RCC 7860 (cell line): ENCODE data around the gene GPER1.
"Not testable (repeated sequence)": the region's sequence is repeated elsewhere in the genome, so short reads cannot be mapped to it uniquely, and the experiment has no call there.

Experiments
- DNase-seq: peaks from one replicate; pipeline ENCODE4 v3.0.0-alpha.2; 2015; ENCODE audit warnings: low spot score
- FAIRE-seq: peaks from 2 replicates; lab custom pipeline; 2012; peaks lifted over from hg19 to GRCh38; lab: Jason Lieb, UNC

Gene GPER1

DNA sequence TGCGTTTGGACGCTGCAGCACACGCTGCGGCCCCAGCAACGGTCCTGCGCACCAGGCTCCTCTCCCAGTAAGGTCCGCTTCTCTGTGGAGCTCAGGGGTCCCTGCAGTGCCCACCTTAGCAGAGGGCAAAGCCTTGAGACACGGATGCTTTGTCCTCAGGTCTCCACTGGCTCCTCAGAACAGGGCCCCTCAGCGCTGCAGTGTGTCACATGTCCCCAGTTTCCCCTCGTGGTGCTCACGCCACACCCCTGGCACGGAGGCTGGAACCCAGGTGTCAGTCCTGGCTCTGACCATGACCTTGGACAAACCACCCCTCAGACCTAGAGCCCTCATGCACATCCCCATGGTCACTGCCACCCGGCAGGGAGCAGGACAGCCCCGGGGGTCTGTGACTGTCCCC is 19.9 kb upstream of the GPER1 start:
- FAIRE-seq (no peak), DNase-seq (no peak)

- FAIRE-seq (no peak), DNase-seq (no peak)
Measured at GRCh38 chr7:1068619-1069018, 19.3 kb upstream of the GPER1 start.

- DNase-seq (no peak), FAIRE-seq (no peak)
Measured at GRCh38 chr7:1070544-1071011, 17.3 kb upstream of the GPER1 start.

GRCh38 chr7:1071731-1072254 is 16.1 kb upstream of the GPER1 start:
- DNase-seq (no peak), FAIRE-seq (no peak)

DNA sequence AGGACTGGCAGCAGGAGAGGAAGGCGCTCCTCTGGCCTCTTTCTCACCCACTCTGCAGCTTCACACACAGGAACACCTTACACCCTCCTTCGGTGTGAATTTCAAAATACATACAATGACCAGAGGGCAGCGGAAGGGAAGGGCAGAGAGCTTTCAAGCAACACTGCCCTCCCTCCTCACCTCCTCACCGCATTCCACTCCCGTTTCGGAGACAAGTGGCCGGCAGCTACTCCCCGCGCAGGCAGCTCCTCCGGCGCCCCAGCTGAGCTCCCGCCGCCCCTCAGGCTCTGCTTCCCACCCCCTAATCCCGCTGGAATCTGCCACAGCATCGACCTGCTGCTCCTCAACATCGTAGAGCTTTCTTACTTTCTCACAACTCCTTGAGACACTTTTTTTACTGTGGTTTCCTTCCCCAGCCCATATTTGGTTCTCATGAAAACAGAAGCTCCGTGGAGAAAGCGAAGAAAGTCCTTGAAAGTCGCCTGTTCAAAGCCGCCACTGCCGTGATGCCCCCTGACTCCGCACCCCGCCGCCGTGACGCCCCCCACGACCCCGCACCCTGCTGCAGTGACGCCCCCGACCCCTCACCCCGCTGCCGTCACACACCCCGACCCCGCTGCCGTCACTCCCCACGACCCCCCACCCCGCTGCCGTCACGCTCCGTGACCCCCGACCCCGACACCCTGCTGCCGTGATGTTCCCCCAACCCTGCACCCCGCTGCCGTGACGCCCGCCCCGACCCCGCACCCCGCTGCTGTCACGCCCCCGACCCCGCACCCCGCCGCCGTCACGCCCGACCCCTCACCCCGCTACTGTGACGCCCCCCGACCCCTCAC is 14.6 kb upstream of the GPER1 start:
- DNase-seq (no peak), FAIRE-seq (no peak)

DNA sequence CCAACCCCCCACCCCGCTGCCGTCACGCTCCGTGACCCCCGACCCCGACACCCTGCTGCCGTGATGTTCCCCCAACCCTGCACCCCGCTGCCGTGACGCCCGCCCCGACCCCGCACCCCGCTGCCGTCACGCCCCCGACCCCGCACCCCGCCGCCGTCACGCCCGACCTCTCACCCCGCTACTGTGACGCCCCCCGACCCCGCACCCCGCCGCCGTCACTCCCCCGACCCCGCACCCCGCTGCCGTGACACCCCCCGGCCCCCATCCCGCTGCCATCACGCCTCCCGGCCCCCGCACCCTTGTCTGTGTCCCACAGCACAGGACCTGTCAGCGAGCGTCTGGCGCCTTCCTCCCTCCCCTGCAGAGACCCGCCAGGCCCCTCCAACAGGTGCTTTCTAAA is 13.9 kb upstream of the GPER1 start:
- not testable (repeated sequence) for FAIRE-seq, DNase-seq

DNA sequence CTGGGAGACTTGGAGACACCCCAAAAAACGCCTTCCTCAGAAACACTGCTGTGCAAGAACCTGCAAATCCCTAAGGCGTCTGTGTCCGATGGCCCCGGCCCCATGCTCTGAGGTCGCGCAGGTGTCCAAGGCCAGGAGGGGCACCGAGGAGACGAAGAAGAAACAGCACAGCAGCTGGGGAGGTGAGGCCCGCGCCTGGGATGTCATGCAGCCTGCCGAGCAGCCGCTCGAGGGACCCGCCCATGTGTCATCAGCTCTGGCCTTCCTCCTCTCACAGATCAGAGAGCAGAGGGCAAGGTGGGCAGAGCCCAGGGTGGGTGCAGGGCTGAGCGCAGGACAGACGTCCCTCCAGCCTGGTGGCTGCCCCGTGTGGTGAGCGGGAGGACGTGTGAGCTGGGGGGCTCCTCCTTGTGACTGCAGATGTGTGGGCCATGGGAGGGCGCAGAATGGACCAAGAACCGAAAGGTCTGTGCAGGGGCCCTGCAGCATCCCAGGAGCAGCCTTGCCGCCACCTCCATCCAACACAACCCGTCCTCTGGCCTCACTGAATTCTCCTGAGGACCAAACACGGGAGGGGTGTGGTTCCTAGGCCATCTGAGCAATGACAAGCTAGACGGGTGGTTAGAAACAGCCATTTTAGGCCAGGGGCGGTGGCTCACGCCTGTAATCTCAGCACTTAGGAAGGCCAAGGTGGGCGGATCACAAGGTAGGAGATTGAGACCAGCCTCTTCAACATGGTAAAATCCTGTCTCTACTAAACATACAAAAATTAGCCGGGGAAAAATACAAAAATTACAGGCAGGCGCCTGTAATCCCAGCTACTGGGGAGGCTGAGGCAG is 13.1 kb upstream of the GPER1 start:
- no peak for FAIRE-seq

DNA sequence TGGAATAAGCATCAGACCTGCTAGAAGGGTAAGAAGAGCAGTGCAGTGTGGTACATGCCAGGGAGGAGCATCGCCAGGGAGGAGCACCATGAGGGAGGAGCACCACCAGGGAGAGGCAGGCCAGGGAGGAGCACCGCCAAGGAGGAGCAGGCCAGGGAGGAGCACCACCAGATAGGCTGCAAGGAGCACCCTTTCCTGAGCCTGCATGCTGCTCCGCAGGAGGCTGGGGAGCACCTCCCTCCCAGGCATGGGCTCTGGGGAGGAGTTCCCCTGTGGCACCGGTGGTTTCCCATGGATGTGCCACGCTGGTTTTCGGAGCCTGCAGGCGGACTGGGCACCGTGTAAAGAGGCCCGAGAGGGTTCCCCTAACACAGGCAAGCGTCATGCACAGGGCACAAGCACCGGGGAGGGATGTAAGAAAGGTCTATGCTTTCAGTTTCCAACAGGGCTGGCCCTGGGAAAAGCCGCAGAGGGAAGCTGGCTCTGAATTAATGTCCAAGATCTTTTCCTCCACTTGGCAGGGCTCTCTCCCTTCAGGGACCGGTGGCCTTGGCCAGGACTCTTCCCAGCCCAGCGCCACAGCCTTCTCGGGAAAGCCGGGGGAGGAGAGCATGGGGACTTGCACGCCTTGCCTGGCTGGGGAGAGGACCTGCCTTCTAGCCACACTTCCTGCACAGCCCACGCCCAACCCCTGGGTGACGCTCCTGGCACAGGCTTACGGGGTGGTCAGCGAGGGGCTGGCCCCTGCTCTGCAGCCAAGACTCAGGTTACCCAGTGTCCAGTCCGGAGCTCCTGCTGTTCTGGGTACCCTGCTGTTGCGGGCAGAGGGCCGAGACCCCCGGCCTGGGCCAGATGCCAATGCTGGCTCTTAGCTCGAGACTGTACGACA is 11.5 kb upstream of the GPER1 start:
- DNase-seq (no peak), FAIRE-seq (no peak)

More for the DNA sequence above, 13.1 kb upstream of the GPER1 start:
- no peak for DNase-seq

DNA sequence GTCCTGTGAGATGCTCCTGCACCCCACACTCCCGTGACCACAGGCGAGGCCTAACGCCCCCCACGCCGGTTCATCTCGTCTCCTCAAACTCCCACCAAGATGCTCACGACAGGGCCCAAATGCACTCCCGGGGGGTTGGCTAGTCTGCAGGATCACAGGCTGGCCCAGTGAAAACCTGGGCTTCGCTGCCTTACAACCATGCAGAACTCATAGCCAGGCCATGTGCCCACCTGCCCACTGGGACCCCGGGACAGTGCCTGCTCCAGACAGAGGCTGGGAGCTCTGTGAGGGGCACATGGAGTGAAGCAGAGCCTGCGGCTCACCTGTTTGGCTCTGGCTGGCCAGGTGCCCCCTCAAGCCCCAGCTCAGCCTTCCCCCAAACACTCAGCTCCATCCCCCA is 9.4 kb upstream of the GPER1 start:
- no peak for FAIRE-seq
- DNase-seq: no peak

DNA sequence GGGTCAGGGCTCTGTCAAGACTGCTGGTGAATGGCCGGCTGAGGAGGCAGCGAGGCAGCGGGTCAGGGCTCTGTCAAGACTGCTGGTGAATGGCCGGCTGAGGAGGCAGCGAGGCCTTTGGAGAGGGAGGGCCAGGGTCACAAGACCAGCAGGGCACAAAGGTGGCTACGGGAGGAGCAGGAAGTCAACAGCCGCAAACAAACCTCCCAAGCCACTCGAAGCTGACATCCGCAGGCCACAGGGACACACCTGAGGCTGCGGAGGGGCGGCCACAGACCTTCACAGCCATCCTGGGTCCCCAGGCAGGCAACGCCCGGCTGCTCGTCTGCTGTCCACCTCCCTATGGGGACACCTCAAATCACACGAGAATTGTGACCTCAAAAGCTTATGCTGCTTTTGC is 8.9 kb upstream of the GPER1 start:
- no peak for DNase-seq
- FAIRE-seq: no peak

DNA sequence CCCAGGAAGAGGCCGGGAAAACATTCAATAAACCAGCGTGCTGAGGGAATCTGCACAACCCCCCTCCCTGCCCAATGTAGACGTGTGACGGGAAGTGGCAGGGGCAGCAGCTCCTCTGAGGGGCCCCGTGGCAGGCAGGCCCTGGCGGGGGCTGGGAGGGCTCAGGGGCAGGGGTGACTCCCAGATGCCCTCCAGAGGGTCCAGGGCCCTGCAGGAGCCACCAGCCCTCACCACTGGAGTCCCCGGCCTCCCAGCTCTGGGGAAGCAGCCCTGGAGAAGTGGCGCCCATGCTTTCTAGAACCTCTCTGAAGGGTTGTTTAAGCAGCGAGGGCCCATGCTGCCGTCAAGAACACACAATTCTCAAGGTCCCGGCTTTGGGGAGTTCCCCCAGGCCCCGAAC is 8.4 kb upstream of the GPER1 start:
- FAIRE-seq (no peak), DNase-seq (no peak)

- FAIRE-seq (no peak), DNase-seq (no peak)
Measured at GRCh38 chr7:1080252-1080920, 7.5 kb upstream of the GPER1 start.

DNA sequence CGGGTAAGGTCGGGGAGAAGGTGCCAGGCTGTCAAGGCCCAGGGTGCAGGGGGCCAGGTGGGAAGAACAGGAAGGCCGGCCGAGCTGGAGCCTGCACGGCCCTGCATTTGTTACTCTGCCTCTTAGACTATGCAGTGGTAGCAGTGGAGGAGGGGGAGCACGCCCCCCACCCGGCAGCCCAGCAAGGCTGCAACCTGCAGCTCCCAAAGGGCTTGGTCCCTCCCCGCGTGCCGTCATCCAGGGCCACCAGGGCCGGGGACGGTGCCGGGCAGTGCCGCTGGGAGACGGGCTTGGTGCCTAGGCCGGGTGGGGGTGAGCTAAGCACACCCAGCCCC is 7.0 kb upstream of the GPER1 start:
- FAIRE-seq (no peak), DNase-seq (no peak)

DNA sequence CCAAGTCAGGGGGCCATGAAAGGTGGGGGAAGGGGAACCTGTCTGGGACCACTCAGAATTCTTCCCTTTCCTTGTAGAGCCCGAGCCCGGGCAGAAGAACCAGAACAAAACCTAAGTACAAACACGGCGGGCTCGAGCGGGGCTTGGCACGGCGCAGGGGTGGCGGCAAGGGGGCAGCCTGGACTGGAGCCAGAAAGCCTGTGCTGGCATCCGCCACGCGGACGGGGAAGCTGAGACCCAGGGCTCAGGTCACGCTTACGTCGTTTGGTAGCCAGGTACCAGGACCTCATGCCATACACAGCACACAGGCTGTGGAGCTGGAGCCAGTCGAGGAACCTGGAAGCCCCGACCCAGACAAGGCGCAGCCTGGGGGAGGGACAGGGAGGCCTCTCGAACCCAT is 6.6 kb upstream of the GPER1 start:
- FAIRE-seq: no peak
- DNase-seq: no peak

DNA sequence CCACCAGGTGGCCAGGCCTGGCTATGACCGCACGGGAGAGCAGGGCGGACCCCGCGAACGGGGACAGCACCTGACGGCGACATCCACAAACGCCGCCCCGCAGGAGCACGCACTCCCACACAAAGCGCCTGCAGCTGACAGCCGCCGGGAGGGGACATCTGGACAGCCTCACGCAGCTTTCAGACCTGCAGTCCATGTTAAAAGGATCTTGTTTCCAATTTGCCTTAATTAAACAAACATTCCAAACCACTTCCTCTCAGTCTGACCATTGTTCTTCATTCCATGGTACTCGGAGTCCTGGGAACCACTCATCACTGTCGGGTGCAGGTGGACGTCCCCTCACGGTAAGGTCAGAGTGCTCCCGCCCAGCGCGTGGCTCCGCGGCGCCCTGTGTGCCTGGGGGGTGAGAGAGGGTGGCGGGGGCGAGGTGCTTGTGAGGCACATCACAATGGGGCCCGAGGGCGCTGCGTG is 5.9 kb upstream of the GPER1 start:
- FAIRE-seq: no peak

DNA sequence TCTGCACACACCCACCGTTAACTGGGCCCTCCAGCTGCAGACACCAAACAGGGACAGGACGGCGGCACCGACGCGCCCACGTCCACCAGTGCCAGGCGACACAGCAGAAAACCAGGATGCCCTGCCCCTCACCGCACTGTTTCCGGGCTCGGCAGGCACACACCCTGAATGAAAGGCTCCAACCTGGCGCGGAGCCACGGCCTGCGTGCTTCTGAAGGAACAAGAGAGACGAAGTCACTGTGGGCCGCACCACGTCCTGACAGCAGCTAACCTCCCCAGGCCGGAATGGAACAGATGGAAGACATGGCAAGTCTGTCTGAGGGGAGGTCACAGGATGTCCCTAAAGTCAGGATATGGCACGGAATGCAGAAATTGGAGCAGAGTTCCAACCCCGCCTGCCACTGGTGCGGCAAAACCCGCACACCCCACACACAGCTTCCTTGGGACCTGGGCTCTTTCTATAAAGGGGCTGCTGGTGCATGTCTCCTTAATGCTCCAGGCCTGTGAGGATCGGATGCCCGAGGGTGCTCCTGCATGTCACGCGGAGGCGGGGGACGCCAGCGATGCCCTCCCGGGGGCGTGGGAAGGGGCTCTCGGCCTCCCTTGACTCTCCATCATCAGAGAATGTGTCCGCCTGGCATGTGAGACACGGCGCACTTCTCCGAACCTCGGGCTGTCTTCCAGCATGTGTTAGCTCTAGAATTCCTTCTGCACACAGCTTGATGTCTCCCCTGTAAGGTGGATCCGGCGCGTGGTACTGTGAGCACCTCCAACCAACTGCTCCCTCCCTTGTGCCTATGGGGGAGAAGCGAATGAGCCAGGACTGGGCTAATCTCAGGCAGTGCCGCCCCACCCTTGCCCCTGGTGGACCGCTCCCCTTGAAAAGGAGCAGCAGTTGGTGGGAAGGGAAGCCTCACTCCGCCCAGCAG is 3.9 kb upstream of the GPER1 start:
- DNase-seq: no peak
- FAIRE-seq: no peak

More for the DNA sequence above, 5.9 kb upstream of the GPER1 start:
- no peak for DNase-seq

- DNase-seq (no peak), FAIRE-seq (no peak)
Measured at GRCh38 chr7:1085266-1085665, 2.6 kb upstream of the GPER1 start.

DNA sequence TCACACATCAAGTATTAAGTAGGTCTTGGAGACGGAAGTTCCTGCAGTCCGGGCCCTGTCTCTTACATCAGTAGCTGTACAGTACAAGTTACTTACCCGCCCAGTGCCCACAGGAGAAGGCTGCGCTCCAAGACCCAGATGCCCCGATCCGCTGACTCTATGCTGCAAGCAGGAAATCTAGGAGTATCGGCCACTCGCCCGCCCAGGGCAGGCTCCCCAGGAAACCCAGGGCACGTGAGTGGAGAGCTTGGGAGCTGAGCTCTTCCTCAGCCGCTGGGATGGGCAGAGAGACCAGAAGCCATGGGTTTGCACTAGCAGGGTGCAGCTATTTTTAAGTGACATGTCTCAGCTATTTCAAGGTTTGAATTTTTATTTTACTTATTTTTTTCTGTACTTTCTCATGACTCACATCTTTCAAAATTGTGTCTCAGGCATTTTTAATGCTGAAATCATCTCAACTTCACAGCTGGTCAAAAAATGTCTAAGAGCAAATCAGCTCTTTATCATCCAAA is 1.9 kb upstream of the GPER1 start:
- DNase-seq: no peak

More for the DNA sequence above, 1.9 kb upstream of the GPER1 start:
- no peak for FAIRE-seq
